Mesendoderm (in vitro differentiated cells): ENCODE data around the gene TMEM131.
"Not testable (repeated sequence)": the region's sequence is repeated elsewhere in the genome, so short reads cannot be mapped to it uniquely, and the experiment has no call there.

Source experiments
- DNase-seq: peaks from one replicate; pipeline ENCODE4 v3.0.0; 2013
- H2AK5ac ChIP-seq: 2 replicates; pipeline ENCODE4 v1.6.1; 2013; ENCODE audit warnings: low read length, inconsistent platforms
- H2BK120ac ChIP-seq: 2 replicates; pipeline ENCODE4 v1.6.1; 2013; ENCODE audit warnings: low read depth, mild to moderate bottlenecking, low read length, moderate library complexity, mixed read lengths
- H2BK15ac ChIP-seq: replicated peaks from 2 replicates; pipeline ENCODE4 v1.6.1; 2013; ENCODE audit warnings: low read depth, mild to moderate bottlenecking, moderate library complexity
- H2BK5ac ChIP-seq: 2 replicates; pipeline ENCODE4 v1.6.1; 2013; ENCODE audit warnings: low read length, inconsistent platforms
- H3K18ac ChIP-seq: 2 replicates; pipeline ENCODE4 v1.6.1; 2013; ENCODE audit warnings: mild to moderate bottlenecking, low read length, mixed read lengths
- H3K23ac ChIP-seq: one replicate; pipeline ENCODE4 v1.6.1; 2013; ENCODE audit warnings: low read length
- H3K27ac ChIP-seq: 2 replicates; pipeline ENCODE4 v1.5.1; 2013; ENCODE audit warnings: low read depth, mild to moderate bottlenecking, inconsistent platforms, low read length, moderate library complexity
- H3K27me3 ChIP-seq: 2 replicates; pipeline ENCODE4 v1.6.1; 2013; ENCODE audit warnings: low read length, control low read depth, mild to moderate bottlenecking, inconsistent platforms; ENCODE audit not compliant: insufficient read depth, poor library complexity
- H3K36me3 ChIP-seq: 2 replicates; pipeline ENCODE4 v1.6.1; 2013; ENCODE audit warnings: low read length, inconsistent platforms; ENCODE audit not compliant: control insufficient read depth, insufficient read depth
- H3K4ac ChIP-seq: one replicate; pipeline ENCODE4 v1.6.1; 2013; ENCODE audit warnings: low read depth, mild to moderate bottlenecking, low read length, moderate library complexity
- H3K4me1 ChIP-seq: 2 replicates; pipeline ENCODE4 v1.6.1; 2013; ENCODE audit warnings: low read depth, low read length, inconsistent platforms; ENCODE audit not compliant: control insufficient read depth
- H3K4me2 ChIP-seq: 2 replicates; pipeline ENCODE4 v1.6.1; 2013; ENCODE audit warnings: low read length
- H3K4me3 ChIP-seq: 2 replicates; pipeline ENCODE4 v1.5.1; 2013; ENCODE audit warnings: mild to moderate bottlenecking, low read length
- H3K56ac ChIP-seq: one replicate; pipeline ENCODE4 v1.6.1; 2013; ENCODE audit warnings: low read length
- H3K79me1 ChIP-seq: 2 replicates; pipeline ENCODE4 v1.6.1; 2013; ENCODE audit warnings: low read length, inconsistent platforms
- H3K79me2 ChIP-seq: 2 replicates; pipeline ENCODE4 v1.6.1; 2013; ENCODE audit warnings: mild to moderate bottlenecking, low read length; ENCODE audit not compliant: control insufficient read depth, insufficient read depth
- H3K9ac ChIP-seq: 2 replicates; pipeline ENCODE4 v1.6.1; 2013; ENCODE audit warnings: low read length, inconsistent platforms
- H4K5ac ChIP-seq: one replicate; pipeline ENCODE4 v1.6.1; 2013; ENCODE audit warnings: low read length
- H4K8ac ChIP-seq: one replicate; pipeline ENCODE4 v1.6.1; 2013; ENCODE audit warnings: low read depth, mild to moderate bottlenecking, control low read depth, low read length, moderate library complexity
- WGBS: extraction: QIAGEN DNeasy Blood & Tissue Kit; methylation state at CpG from one replicate; pipeline ENCODE4 v1.1.7; 2013; ENCODE audit warnings: low lambda C conversion rate, missing lambda C conversion rate; ENCODE audit not compliant: insufficient coverage; ENCODE audit errors: extremely low coverage; 5-methylcytosine and 5-hydroxymethylcytosine counted together

Gene TMEM131

GRCh38 chr2:97834610-97835009 is 161.1 kb downstream of the TMEM131 start:
- H3K56ac ChIP-seq, result no peak overlapping the region
- H2BK120ac ChIP-seq, result no peak overlapping the region

DNA sequence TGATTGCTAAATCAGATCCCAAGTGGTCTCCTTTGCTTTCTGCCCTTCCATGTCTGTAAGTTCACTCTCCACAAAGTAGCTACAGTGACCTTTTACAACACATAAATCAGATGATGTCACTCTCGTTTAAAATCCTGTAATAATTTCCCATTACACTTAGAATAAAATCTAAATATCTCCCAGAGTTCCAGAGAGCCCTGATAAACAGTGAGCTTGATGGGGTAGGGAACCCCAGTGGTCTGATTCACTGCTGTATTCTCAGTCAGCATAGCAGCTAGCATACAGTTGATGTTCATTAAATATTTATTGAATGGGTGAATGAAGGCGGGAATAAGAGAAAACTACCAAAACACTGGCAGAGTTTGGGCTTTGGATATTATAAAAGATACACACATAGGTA is 164.6 kb downstream of the TMEM131 start:
- H2BK15ac ChIP-seq, result no peak overlapping the region
- H2BK5ac ChIP-seq, result no peak overlapping the region
- H3K79me1 ChIP-seq, result no peaks in the 10 kb centered on the region
- no peak overlapping the region for H3K27ac ChIP-seq
- H4K8ac ChIP-seq, result no peak overlapping the region
- no peak overlapping the region for H4K5ac ChIP-seq
- no peaks in the 10 kb centered on the region for H3K4me1 ChIP-seq
- no peaks in the 10 kb centered on the region for H3K27me3 ChIP-seq
- H3K4me3 ChIP-seq, result no peak overlapping the region
- no peaks in the 10 kb centered on the region for H3K36me3 ChIP-seq
- H3K4me2 ChIP-seq, result no peak overlapping the region
- H3K9ac ChIP-seq, result no peak overlapping the region
- H2AK5ac ChIP-seq, result no peak overlapping the region
- no peak for DNase-seq
- H3K18ac ChIP-seq, result no peak overlapping the region
- H3K79me2 ChIP-seq, result no peaks in the 10 kb centered on the region
- WGBS, result no CpG with 5 or more reads among the region's 2 CpGs
- no peak overlapping the region for H3K56ac ChIP-seq
- H3K4ac ChIP-seq, result no peak overlapping the region
- no peak overlapping the region for H2BK120ac ChIP-seq
- no peak overlapping the region for H3K23ac ChIP-seq

More at GRCh38 chr2:97834610-97835009, 161.1 kb downstream of the TMEM131 start:
- no peak overlapping the region for H3K9ac ChIP-seq
- H2BK15ac ChIP-seq, result no peak overlapping the region
- H2AK5ac ChIP-seq, result no peak overlapping the region
- no peak overlapping the region for H2BK5ac ChIP-seq
- H4K8ac ChIP-seq, result no peak overlapping the region
- no peak overlapping the region for H3K18ac ChIP-seq
- no peak overlapping the region for H3K23ac ChIP-seq
- H3K79me2 ChIP-seq, result no peaks in the 10 kb centered on the region
- WGBS, result no CpG with 5 or more reads among the region's 1 CpG
- H3K4me1 ChIP-seq, result no peaks in the 10 kb centered on the region
- no peaks in the 10 kb centered on the region for H3K27me3 ChIP-seq
- no peak overlapping the region for H3K4ac ChIP-seq
- no peak for DNase-seq
- H4K5ac ChIP-seq, result no peak overlapping the region
- H3K4me3 ChIP-seq, result no peak overlapping the region
- H3K27ac ChIP-seq, result no peak overlapping the region
- H3K4me2 ChIP-seq, result no peak overlapping the region
- no peaks in the 10 kb centered on the region for H3K36me3 ChIP-seq
- H3K79me1 ChIP-seq, result no peaks in the 10 kb centered on the region

- not testable (repeated sequence) for H3K79me2 ChIP-seq, H3K9ac ChIP-seq, H3K4me1 ChIP-seq, H2BK120ac ChIP-seq, H3K18ac ChIP-seq, H2BK5ac ChIP-seq, H2AK5ac ChIP-seq, H3K56ac ChIP-seq, H3K27ac ChIP-seq, H3K27me3 ChIP-seq, H3K36me3 ChIP-seq, H3K23ac ChIP-seq, H3K79me1 ChIP-seq, H4K8ac ChIP-seq, H3K4me3 ChIP-seq, DNase-seq, H2BK15ac ChIP-seq, H3K4me2 ChIP-seq, H3K4ac ChIP-seq, H4K5ac ChIP-seq
- no CpG with 5 or more reads among the region's 10 CpGs for WGBS
These were observed 166.5 kb downstream of the TMEM131 start for GRCh38 chr2:97829255-97829654.

- H2BK120ac ChIP-seq, H4K5ac ChIP-seq, H3K4me1 ChIP-seq, H3K79me1 ChIP-seq, H2AK5ac ChIP-seq, H3K9ac ChIP-seq, H3K56ac ChIP-seq, H3K79me2 ChIP-seq, H3K27ac ChIP-seq, H3K36me3 ChIP-seq, H3K4me3 ChIP-seq, H3K4ac ChIP-seq, H3K23ac ChIP-seq, H3K4me2 ChIP-seq, H4K8ac ChIP-seq, H2BK5ac ChIP-seq, H3K18ac ChIP-seq, DNase-seq, H2BK15ac ChIP-seq, H3K27me3 ChIP-seq: not testable (repeated sequence)
- WGBS, result no CpG with 5 or more reads among the region's 19 CpGs
These were observed 168.7 kb downstream of the TMEM131 start for GRCh38 chr2:97827013-97827412.

- H3K79me1 ChIP-seq, H2BK15ac ChIP-seq, H3K18ac ChIP-seq, H3K9ac ChIP-seq, H3K4me1 ChIP-seq, H2BK120ac ChIP-seq, H3K23ac ChIP-seq, H3K4me3 ChIP-seq, DNase-seq, H4K5ac ChIP-seq, H3K79me2 ChIP-seq, H3K27ac ChIP-seq, H2AK5ac ChIP-seq, H3K27me3 ChIP-seq, H3K4ac ChIP-seq, H2BK5ac ChIP-seq, H4K8ac ChIP-seq, H3K56ac ChIP-seq, H3K36me3 ChIP-seq, H3K4me2 ChIP-seq: not testable (repeated sequence)
- WGBS, result no CpG with 5 or more reads among the region's 3 CpGs
These were observed 169.4 kb downstream of the TMEM131 start for GRCh38 chr2:97826266-97826847.

GRCh38 chr2:97824011-97824410 is 171.7 kb downstream of the TMEM131 start:
- H2BK5ac ChIP-seq, H3K18ac ChIP-seq, H4K5ac ChIP-seq, H3K23ac ChIP-seq, H2BK120ac ChIP-seq, H3K4ac ChIP-seq, H3K9ac ChIP-seq, H3K4me2 ChIP-seq, H2BK15ac ChIP-seq, H3K79me1 ChIP-seq, H3K27me3 ChIP-seq, H3K4me3 ChIP-seq, DNase-seq, H4K8ac ChIP-seq, H3K36me3 ChIP-seq, H2AK5ac ChIP-seq, H3K56ac ChIP-seq, H3K27ac ChIP-seq, H3K79me2 ChIP-seq, H3K4me1 ChIP-seq: not testable (repeated sequence)
- WGBS, result no CpG with 5 or more reads among the region's 2 CpGs
